ENCODE data around the gene RAPGEF3. TPM values are rescaled to one million over a fixed set of nuclear protein-coding genes. Genes with fewer than 3 reads are reported as not detected.

The RAPGEF3 gene
- total and polyA plus RNA-seq, 9 of the 15 experiments (the other 6 are each of a cell fraction or from before 2014, with no cell fraction given), result 0.03 to 0.78 (median 0.37) TPM; not detected in 1

- TF ChIP-seq, protein P1, sequence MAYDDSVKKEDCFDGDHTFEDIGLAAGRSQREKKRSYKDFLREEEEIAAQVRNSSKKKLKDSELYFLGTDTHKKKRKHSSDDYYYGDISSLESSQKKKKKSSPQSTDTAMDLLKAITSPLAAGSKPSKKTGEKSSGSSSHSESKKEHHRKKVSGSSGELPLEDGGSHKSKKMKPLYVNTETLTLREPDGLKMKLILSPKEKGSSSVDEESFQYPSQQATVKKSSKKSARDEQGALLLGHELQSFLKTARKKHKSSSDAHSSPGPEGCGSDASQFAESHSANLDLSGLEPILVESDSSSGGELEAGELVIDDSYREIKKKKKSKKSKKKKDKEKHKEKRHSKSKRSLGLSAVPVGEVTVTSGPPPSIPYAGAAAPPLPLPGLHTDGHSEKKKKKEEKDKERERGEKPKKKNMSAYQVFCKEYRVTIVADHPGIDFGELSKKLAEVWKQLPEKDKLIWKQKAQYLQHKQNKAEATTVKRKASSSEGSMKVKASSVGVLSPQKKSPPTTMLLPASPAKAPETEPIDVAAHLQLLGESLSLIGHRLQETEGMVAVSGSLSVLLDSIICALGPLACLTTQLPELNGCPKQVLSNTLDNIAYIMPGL (CRISPR knock-in tag; IDR thresholded peaks at IDR 0.05), result no peak
- no peak for TF ChIP-seq CEBPG (CRISPR knock-in tag; IDR thresholded peaks at IDR 0.05)
- TF ChIP-seq CEBPG (tag; conservative IDR thresholded peaks at IDR 0.05 in 1 of 2, IDR thresholded peaks at IDR 0.05 in 1 of 2), result no peak
- no peak for TF ChIP-seq SIRT6 (IDR thresholded peaks at IDR 0.05; ENCODE audit: low read depth, low read length)
- no peak for TF ChIP-seq ZBTB17 (CRISPR knock-in tag; IDR thresholded peaks at IDR 0.05)
- TF ChIP-seq ZNF57 (CRISPR knock-in tag; IDR thresholded peaks at IDR 0.05), result no peak
- TF ChIP-seq TCF3 (CRISPR knock-in tag; IDR thresholded peaks at IDR 0.05), result peak; percentile 88
- TF ChIP-seq NR2F6 (CRISPR knock-in tag; IDR thresholded peaks at IDR 0.05), result no peak
- peak; percentile 93 for TF ChIP-seq PKNOX1 (IDR thresholded peaks at IDR 0.05)
- no peak for TF ChIP-seq PHF20 (IDR thresholded peaks at IDR 0.05; ENCODE audit: partially characterized antibody)
- no peak; the same call in 1 of the 2 replicates for TF ChIP-seq ZNF134 (CRISPR knock-in tag; conservative IDR thresholded peaks at IDR 0.05)
- no peak for TF ChIP-seq HOMEZ (CRISPR knock-in tag; IDR thresholded peaks at IDR 0.05)
- TF ChIP-seq ZNF583 (CRISPR knock-in tag; IDR thresholded peaks at IDR 0.05), result no peak
- TF ChIP-seq, protein P2, sequence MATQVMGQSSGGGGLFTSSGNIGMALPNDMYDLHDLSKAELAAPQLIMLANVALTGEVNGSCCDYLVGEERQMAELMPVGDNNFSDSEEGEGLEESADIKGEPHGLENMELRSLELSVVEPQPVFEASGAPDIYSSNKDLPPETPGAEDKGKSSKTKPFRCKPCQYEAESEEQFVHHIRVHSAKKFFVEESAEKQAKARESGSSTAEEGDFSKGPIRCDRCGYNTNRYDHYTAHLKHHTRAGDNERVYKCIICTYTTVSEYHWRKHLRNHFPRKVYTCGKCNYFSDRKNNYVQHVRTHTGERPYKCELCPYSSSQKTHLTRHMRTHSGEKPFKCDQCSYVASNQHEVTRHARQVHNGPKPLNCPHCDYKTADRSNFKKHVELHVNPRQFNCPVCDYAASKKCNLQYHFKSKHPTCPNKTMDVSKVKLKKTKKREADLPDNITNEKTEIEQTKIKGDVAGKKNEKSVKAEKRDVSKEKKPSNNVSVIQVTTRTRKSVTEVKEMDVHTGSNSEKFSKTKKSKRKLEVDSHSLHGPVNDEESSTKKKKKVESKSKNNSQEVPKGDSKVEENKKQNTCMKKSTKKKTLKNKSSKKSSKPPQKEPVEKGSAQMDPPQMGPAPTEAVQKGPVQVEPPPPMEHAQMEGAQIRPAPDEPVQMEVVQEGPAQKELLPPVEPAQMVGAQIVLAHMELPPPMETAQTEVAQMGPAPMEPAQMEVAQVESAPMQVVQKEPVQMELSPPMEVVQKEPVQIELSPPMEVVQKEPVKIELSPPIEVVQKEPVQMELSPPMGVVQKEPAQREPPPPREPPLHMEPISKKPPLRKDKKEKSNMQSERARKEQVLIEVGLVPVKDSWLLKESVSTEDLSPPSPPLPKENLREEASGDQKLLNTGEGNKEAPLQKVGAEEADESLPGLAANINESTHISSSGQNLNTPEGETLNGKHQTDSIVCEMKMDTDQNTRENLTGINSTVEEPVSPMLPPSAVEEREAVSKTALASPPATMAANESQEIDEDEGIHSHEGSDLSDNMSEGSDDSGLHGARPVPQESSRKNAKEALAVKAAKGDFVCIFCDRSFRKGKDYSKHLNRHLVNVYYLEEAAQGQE (IDR thresholded peaks at IDR 0.05; ENCODE audit: borderline replicate concordance), result no peak
- TF ChIP-seq, protein P2 (CRISPR knock-in tag; IDR thresholded peaks at IDR 0.05; ENCODE audit: low read depth), result no peak
- TF ChIP-seq BRD4 (IDR thresholded peaks at IDR 0.05), result no peak
- TF ChIP-seq RFX7 (CRISPR knock-in tag; IDR thresholded peaks at IDR 0.05), result no peak
These were observed 19.3 kb upstream of the RAPGEF3 start (continued) for GRCh38 chr12:47777741-47778558.
